Measurements from ENCODE around the gene NR1D1.

- TF ChIP-seq POLR2A (IDR thresholded peaks at IDR 0.05) = no peak
- TF ChIP-seq CTCF (IDR thresholded peaks at IDR 0.05) = no peak
Measured at GRCh38 chr17:40071313-40072039, 28.9 kb downstream of the NR1D1 start.
